ENCODE results near the gene VAMP5. TPM values are rescaled to one million over a fixed set of nuclear protein-coding genes. Genes with fewer than 3 reads are reported as not detected.

Gene VAMP5
- total and polyA plus RNA-seq, 2 of the 8 experiments (the other 6 are each of a cell fraction or from before 2014, with no cell fraction given) = 4.7 to 14.2 TPM

DNA sequence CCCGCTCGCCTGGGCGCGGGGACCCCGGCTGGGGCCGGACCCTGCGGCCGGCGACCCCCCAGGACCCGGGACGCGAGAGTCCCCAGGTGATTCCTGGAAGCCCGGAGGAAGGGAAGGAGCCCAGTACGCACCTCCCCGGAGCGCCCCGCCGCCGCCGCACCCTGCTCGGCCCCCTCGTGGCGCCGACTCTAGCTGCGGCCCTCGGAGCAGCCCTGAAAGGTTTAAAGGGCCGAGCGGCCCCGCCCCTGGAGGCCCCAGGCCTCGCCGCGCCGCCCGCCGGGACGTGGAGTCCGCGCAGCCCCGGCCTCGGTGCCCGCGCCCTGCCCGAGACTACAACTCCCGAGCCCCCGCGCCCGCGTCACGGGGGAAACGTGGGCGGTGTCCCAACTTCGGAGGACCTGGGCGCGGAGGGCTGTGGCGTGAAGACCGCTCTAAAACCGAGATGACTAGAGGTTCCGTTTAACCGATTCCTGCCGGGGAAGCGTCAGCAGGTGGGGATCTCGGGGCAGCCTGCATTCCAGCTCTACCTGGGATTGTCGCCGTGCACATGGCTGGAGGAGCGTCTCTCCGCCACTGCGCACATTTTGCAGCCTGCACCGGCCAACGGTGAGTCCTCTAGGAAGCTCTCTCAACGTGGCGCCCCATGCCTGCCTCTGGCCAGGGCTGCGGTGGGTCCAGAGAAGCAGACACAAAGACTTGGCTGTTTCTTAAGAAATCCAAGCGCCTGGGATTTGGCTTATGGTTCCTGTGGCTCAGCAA lies 18.4 kb downstream of the VAMP5 start, which contains the start of gene TMEM150A (continued):
- TF ChIP-seq, protein P1, sequence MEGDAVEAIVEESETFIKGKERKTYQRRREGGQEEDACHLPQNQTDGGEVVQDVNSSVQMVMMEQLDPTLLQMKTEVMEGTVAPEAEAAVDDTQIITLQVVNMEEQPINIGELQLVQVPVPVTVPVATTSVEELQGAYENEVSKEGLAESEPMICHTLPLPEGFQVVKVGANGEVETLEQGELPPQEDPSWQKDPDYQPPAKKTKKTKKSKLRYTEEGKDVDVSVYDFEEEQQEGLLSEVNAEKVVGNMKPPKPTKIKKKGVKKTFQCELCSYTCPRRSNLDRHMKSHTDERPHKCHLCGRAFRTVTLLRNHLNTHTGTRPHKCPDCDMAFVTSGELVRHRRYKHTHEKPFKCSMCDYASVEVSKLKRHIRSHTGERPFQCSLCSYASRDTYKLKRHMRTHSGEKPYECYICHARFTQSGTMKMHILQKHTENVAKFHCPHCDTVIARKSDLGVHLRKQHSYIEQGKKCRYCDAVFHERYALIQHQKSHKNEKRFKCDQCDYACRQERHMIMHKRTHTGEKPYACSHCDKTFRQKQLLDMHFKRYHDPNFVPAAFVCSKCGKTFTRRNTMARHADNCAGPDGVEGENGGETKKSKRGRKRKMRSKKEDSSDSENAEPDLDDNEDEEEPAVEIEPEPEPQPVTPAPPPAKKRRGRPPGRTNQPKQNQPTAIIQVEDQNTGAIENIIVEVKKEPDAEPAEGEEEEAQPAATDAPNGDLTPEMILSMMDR (IDR thresholded peaks at IDR 0.05; ENCODE audit: control extremely low read depth in 1 of 3, insufficient read depth in 1 of 3, low read depth in 1 of 3, low read length in 3 of 3) = peak; percentile 11 to 23 (median 14); a peak in 3 of 4 replicates
- TF ChIP-seq, protein P2, sequence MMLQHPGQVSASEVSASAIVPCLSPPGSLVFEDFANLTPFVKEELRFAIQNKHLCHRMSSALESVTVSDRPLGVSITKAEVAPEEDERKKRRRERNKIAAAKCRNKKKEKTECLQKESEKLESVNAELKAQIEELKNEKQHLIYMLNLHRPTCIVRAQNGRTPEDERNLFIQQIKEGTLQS (IDR thresholded peaks at IDR 0.05; ENCODE audit: insufficient read depth, low read depth, low read length) = no peak
- TF ChIP-seq ZNF274 (IDR thresholded peaks at IDR 0.05; ENCODE audit: borderline replicate concordance, extremely low read depth, low read length) (no peak), TBP (IDR thresholded peaks at IDR 0.05; ENCODE audit: low read depth, low read length) (peak; percentile 48; the same call in 1 of the 2 replicates), RFX5 (IDR thresholded peaks at IDR 0.05; ENCODE audit: borderline replicate concordance, low read depth, low read length) (no peak), SIN3A (conservative IDR thresholded peaks at IDR 0.05 in 1 of 2, IDR thresholded peaks at IDR 0.05 in 1 of 2; ENCODE audit: low read depth in 1 of 2, low read length in 2 of 2) (peak; percentile 69 to 75; a peak in 2 of 4 replicates), POLR2AphosphoS5 (IDR thresholded peaks at IDR 0.05; ENCODE audit: low read depth, low read length) (no peak), SIRT6 (IDR thresholded peaks at IDR 0.05; ENCODE audit: low read length) (no peak), FOSL1 (IDR thresholded peaks at IDR 0.05; ENCODE audit: insufficient read depth, low read depth, low read length) (no peak)
- TF ChIP-seq, protein P3, sequence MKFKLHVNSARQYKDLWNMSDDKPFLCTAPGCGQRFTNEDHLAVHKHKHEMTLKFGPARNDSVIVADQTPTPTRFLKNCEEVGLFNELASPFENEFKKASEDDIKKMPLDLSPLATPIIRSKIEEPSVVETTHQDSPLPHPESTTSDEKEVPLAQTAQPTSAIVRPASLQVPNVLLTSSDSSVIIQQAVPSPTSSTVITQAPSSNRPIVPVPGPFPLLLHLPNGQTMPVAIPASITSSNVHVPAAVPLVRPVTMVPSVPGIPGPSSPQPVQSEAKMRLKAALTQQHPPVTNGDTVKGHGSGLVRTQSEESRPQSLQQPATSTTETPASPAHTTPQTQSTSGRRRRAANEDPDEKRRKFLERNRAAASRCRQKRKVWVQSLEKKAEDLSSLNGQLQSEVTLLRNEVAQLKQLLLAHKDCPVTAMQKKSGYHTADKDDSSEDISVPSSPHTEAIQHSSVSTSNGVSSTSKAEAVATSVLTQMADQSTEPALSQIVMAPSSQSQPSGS (IDR thresholded peaks at IDR 0.05; ENCODE audit: low read length) = no peak

Measured in H1 (cell line).